Measurements from ENCODE around the gene SELP. TPM values are rescaled to one million over a fixed set of nuclear protein-coding genes. Genes with fewer than 3 reads are reported as not detected.

Gene SELP
- total RNA-seq, 2 donors from 2014 or later = not detected

GRCh38 chr1:169588785-169589485 is 41.0 kb downstream of the SELP start:
- Histone ChIP-seq H3K4me1 (ENCODE audit: control insufficient read depth, insufficient read depth, low read length) (peaks cover 3% of the 10 kb centered on the region), H3K27ac (ENCODE audit: low read depth, low read length) (no peak overlapping the region), H3K36me3 (ENCODE audit: control insufficient read depth, insufficient read depth, low read length) (no peaks in the 10 kb centered on the region), H3K4me3 (ENCODE audit: low read length) (no peak overlapping the region), H3K9me3 (ENCODE audit: control insufficient read depth, low read length) (no peaks in the 10 kb centered on the region), H3K27me3 (ENCODE audit: control insufficient read depth, insufficient read depth, low read length, poor library complexity, severe bottlenecking) (peaks cover 36% of the 10 kb centered on the region), H3K9ac (ENCODE audit: extremely low read depth, low read length, poor library complexity, severe bottlenecking) (no peak overlapping the region)
- Mint-ChIP-seq H3K4me3 (no peak overlapping the region), H3K27me3 (ENCODE audit: insufficient read depth) (peaks cover 18% of the 10 kb centered on the region), H3K9me3 (no peaks in the 10 kb centered on the region), H3K27ac (no peak overlapping the region), H3K4me1 (peaks cover 6% of the 10 kb centered on the region), H3K36me3 (ENCODE audit: low read depth) (no peaks in the 10 kb centered on the region)
- 86 to 88% methylated on average over 3 to 4 of the region's 4 CpGs for WGBS, 2 experiments (ENCODE audit: insufficient coverage in 1 of 2, insufficient read length in 1 of 2)
- DNase-seq = no peak
- TF ChIP-seq CTCF (conservative IDR thresholded peaks at IDR 0.05) = no peak

- no peak overlapping the region for H3K27ac ChIP-seq (ENCODE audit: low read depth, low read length)
- H3K9ac ChIP-seq (ENCODE audit: extremely low read depth, low read length, poor library complexity, severe bottlenecking) = no peak overlapping the region
- 77% methylated on average over 1 of the region's 1 CpG; no CpG with 5 or more reads in 1 of the 2 experiments for WGBS, 2 experiments (ENCODE audit: insufficient coverage in 1 of 2, insufficient read length in 1 of 2)
- H3K27me3 ChIP-seq (ENCODE audit: control insufficient read depth, insufficient read depth, low read length, poor library complexity, severe bottlenecking) = peaks cover 41% of the 10 kb centered on the region
- Mint-ChIP-seq H3K4me3 (no peak overlapping the region), H3K36me3 (ENCODE audit: low read depth) (no peaks in the 10 kb centered on the region), H3K9me3 (no peaks in the 10 kb centered on the region), H3K27me3 (ENCODE audit: insufficient read depth) (peaks cover 18% of the 10 kb centered on the region), H3K4me1 (peaks cover 6% of the 10 kb centered on the region), H3K27ac (no peak overlapping the region)
- no peak for TF ChIP-seq CTCF (conservative IDR thresholded peaks at IDR 0.05)
- no peaks in the 10 kb centered on the region for H3K36me3 ChIP-seq (ENCODE audit: control insufficient read depth, insufficient read depth, low read length)
- peaks cover 3% of the 10 kb centered on the region for H3K4me1 ChIP-seq (ENCODE audit: control insufficient read depth, insufficient read depth, low read length)
- no peaks in the 10 kb centered on the region for H3K9me3 ChIP-seq (ENCODE audit: control insufficient read depth, low read length)
- H3K4me3 ChIP-seq (ENCODE audit: low read length) = no peak overlapping the region
- no peak for DNase-seq
These were observed 41.8 kb downstream of the SELP start for GRCh38 chr1:169588112-169588511.

- peak; percentile 94 for DNase-seq
- no peak within 1 kb of the TSS for H3K4me3 ChIP-seq (ENCODE audit: low read length)
- peak within 1 kb of the TSS; percentile 33 for H3K4me3 Mint-ChIP-seq
- H3K9me3 Mint-ChIP-seq = no peaks in the 10 kb centered on the region
- TF ChIP-seq CTCF (conservative IDR thresholded peaks at IDR 0.05) = peak; percentile 77
- peaks cover 14% of the 10 kb centered on the region for H3K27me3 Mint-ChIP-seq (ENCODE audit: insufficient read depth)
- no peak within 1 kb of the TSS for H3K27ac Mint-ChIP-seq
- peaks cover 6% of the 10 kb centered on the region for H3K4me1 Mint-ChIP-seq
- no peaks in the 10 kb centered on the region for H3K36me3 ChIP-seq (ENCODE audit: control insufficient read depth, insufficient read depth, low read length)
- 45 to 82% methylated on average over 7 to 15 of the region's 15 CpGs for WGBS, 2 experiments (ENCODE audit: insufficient coverage in 1 of 2, insufficient read length in 1 of 2)
- H3K4me1 ChIP-seq (ENCODE audit: control insufficient read depth, insufficient read depth, low read length) = peaks cover 3% of the 10 kb centered on the region
- H3K27me3 ChIP-seq (ENCODE audit: control insufficient read depth, insufficient read depth, low read length, poor library complexity, severe bottlenecking) = peaks cover 32% of the 10 kb centered on the region
- no peaks in the 10 kb centered on the region for H3K36me3 Mint-ChIP-seq (ENCODE audit: low read depth)
- H3K9ac ChIP-seq (ENCODE audit: extremely low read depth, low read length, poor library complexity, severe bottlenecking) = no peak within 1 kb of the TSS
- no peaks in the 10 kb centered on the region for H3K9me3 ChIP-seq (ENCODE audit: control insufficient read depth, low read length)
- H3K27ac ChIP-seq (ENCODE audit: low read depth, low read length) = no peak within 1 kb of the TSS
These were observed 43.3 kb downstream of the SELP start, which contains the start of gene F5 for GRCh38 chr1:169586395-169587255. F5 (minus strand) TSS chr1:169586481; CDS start chr1:169586386, 95 bp downstream.

Data from endodermal cell (in vitro differentiated cells).